HG02678 (cell line): Measurements from ENCODE around the gene DNAJB11.
A peak's percentile ranks its signal among the peaks of the same experiment; 100 is the strongest.
"Not testable (repeated sequence)": the region's sequence is repeated elsewhere in the genome, so short reads cannot be mapped to it uniquely, and the experiment has no call there.

Experiments
- ATAC-seq: cut with Tn5 transposase; IDR thresholded peaks from one replicate; pipeline ENCODE4 v1.9.1; 2021; ENCODE audit warnings: mild to moderate bottlenecking, moderate library complexity; ENCODE audit not compliant: unreplicated experiment

Gene DNAJB11

DNA sequence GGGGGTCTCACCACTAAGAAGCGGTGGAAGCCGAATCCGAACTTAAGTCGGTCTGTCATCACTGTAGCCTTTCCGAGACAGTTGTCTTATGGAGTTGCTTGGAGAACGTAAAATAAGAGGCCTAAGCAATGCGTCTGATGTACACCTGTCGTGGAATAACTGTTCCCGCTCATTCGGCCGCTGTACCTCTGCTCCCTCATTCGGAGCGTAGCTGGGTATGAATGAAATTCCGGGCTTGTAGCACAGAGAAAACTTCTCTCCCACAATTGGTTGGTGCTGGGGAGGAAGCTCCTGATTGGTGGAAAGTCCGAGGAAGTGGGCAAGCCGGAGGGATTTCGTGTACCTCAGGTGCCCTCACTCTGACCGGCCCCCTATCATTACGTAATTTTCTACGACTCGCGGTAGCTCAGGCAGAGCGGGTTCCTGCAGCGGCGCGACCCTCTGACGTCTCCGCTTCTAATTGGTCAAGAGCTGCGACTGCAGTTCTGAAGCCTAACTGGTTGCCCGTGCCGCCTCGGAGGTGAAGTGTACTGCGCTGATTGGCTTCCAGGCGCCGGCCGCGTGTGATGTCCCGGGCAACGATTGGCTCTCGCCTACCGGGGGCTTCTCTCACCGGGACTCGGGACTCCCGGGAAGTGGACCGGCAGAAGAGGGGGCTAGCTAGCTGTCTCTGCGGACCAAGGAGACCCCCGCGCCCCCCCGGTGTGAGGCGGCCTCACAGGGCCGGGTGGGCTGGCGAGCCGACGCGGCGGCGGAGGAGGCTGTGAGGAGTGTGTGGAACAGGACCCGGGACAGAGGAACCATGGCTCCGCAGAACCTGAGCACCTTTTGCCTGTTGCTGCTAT lies at the start of gene DNAJB11:
TSS of gene DNAJB11 (plus strand) at position 625 of the 845 bp plus-strand sequence. CDS start at position 803, 178 bp downstream.
- ATAC-seq: peak; percentile 90

GRCh38 chr3:186520957-186521842 lies 49.3 kb upstream of the DNAJB11 start:
- peak; percentile 57 for ATAC-seq

DNA sequence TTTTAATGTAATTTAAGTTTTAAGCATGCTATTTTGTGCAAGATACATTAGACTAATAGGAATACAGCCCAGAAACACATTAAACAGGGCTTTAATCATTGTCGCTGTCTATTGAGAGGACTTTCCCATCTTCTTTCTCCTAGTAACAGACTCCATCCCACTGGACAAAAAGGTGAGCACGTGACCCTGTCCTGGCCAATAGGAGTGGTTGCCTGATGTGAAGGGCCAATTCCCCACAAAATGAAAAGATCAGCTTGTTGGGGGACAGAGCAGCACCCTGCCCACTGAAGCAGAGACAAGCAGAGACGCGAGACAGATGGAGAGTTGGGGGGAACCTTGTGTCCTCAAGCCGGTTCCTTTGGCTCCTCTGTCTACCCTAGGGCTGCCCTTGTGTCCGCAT lies 47.5 kb upstream of the DNAJB11 start:
- ATAC-seq: no peak

GRCh38 chr3:186523434-186523833 lies 47.1 kb upstream of the DNAJB11 start:
- no peak for ATAC-seq

GRCh38 chr3:186524616-186525015 lies 45.9 kb upstream of the DNAJB11 start:
- no peak for ATAC-seq

- ATAC-seq: peak; percentile 38
These were observed 44.9 kb upstream of the DNAJB11 start for GRCh38 chr3:186525369-186526255.

GRCh38 chr3:186526256-186526606 lies 44.3 kb upstream of the DNAJB11 start:
- peak; percentile 43 for ATAC-seq

- no peak for ATAC-seq
These were observed 41.1 kb upstream of the DNAJB11 start for GRCh38 chr3:186529201-186529999.

- no peak for ATAC-seq
These were observed 40.1 kb upstream of the DNAJB11 start for GRCh38 chr3:186530415-186530814.

DNA sequence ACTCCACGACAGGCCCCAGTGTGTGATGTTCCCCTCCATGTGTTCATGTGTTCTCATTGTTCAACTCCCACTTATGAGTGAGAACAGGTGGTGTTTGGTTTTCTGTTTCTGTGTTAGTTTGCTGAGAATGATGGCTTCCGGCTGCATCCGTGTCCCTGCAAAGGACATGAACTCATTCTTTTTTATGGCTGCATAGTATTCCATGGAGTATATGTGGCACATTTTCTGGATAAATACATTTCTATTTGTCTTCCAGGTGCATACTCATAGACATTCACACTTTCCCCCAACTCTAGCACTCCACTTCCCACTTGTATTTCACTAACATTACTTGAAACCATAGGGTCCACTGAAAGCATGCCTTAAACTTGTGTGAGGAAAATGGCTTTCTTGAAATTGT lies 38.8 kb upstream of the DNAJB11 start:
- ATAC-seq: not testable (repeated sequence)

GRCh38 chr3:186532598-186533072 lies 37.9 kb upstream of the DNAJB11 start:
- ATAC-seq: peak; percentile 67

- peak; percentile 79 for ATAC-seq
These were observed 36.3 kb upstream of the DNAJB11 start for GRCh38 chr3:186534113-186534669.

GRCh38 chr3:186536883-186537844 lies 33.4 kb upstream of the DNAJB11 start:
- ATAC-seq: no peak

DNA sequence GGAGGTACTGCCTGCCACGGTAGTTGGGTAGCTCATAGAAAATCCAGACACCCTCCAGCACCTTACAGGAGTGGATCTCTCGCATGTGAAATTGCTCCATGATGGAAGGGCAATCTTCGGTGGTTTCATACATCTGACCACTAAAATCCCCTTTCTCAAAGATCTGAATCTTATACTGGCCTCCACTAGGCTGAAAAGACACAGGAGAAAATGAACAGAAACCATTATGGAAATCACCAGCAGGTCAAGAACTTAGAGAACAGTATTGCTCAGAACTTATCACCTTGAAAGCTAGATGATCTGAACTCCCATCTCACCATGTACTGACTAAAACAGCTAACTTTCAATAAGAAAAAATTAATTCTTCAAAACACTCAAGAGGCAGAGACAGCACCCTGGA lies 31.7 kb upstream of the DNAJB11 start:
- ATAC-seq: peak; percentile 38

- ATAC-seq: peak; percentile 53
These were observed 30.2 kb upstream of the DNAJB11 start for GRCh38 chr3:186540221-186540834.

GRCh38 chr3:186540835-186541226 lies 29.7 kb upstream of the DNAJB11 start:
- ATAC-seq: no peak

GRCh38 chr3:186544281-186544680 lies 26.2 kb upstream of the DNAJB11 start, which contains the start of gene CRYGS:
CRYGS (minus strand) TSS chr3:186544380; CDS start chr3:186544326, 54 bp downstream.
- no peak for ATAC-seq

DNA sequence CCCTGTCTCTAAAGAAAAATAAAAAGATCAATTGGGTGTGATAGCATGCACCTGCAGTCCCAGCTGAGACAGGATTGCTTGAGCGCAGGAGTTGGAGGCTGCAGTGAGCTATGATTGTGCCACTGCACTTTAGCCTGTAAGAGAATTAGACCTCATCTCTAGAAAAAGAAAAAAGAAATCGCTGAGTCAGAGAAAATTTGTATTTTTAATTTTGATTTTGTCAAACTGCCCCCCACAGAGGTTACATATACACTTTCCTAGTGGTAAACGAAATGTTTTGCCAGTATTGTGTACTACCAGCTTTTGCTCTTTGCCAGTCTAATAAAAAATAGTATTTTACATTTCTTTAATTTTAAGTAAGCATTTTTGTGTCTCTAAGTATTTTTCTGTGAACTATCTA lies 21.0 kb upstream of the DNAJB11 start:
- ATAC-seq: no peak
